Mesenchymal stem cell (in vitro differentiated cells and primary cell): ENCODE results near the gene PIGQ.

Experiments
- DNase-seq: peaks from one replicate; pipeline ENCODE4 v3.0.0-alpha.2; 2013
- H2AFZ ChIP-seq: one replicate; pipeline ENCODE4 v1.6.1; 2013; ENCODE audit warnings: low read depth, mild to moderate bottlenecking, control low read depth, inconsistent platforms, low read length, moderate library complexity
- H2AK5ac ChIP-seq: 2 replicates; pipeline ENCODE4 v1.6.1; 2013; ENCODE audit warnings: low read length, moderate library complexity, mild to moderate bottlenecking, inconsistent platforms; ENCODE audit not compliant: severe bottlenecking
- H2BK120ac ChIP-seq: one replicate; pipeline ENCODE4 v1.6.1; 2013; ENCODE audit warnings: low read depth, mild to moderate bottlenecking, inconsistent platforms, low read length, moderate library complexity
- H2BK12ac ChIP-seq, 2 experiments: one replicate each; pipeline ENCODE4 v1.6.1; 2013; ENCODE audit warnings: inconsistent platforms in 2 of 2, low read length in 2 of 2, mild to moderate bottlenecking in 2 of 2, moderate library complexity in 2 of 2, control low read depth in 1 of 2
- H2BK15ac ChIP-seq: one replicate; pipeline ENCODE4 v1.6.1; 2013; ENCODE audit warnings: mild to moderate bottlenecking, low read depth, inconsistent platforms; ENCODE audit not compliant: poor library complexity, severe bottlenecking
- H2BK5ac ChIP-seq: 2 replicates; pipeline ENCODE4 v1.6.1; 2013; ENCODE audit warnings: low read depth, mild to moderate bottlenecking, low read length, control low read depth, inconsistent platforms; ENCODE audit not compliant: poor library complexity, severe bottlenecking
- H3K14ac ChIP-seq, 2 experiments: one replicate each; pipeline ENCODE4 v1.6.1; 2013; ENCODE audit warnings: inconsistent platforms in 2 of 2, low read length in 2 of 2, control low read depth in 1 of 2, mild to moderate bottlenecking in 1 of 2, moderate library complexity in 1 of 2
- H3K18ac ChIP-seq, 2 experiments: one replicate each; pipeline ENCODE4 v1.6.1; 2013; ENCODE audit warnings: inconsistent platforms in 2 of 2, low read length in 2 of 2, control low read depth in 1 of 2, low read depth in 1 of 2, mild to moderate bottlenecking in 1 of 2
- H3K23ac ChIP-seq, 2 experiments: one replicate each; pipeline ENCODE4 v1.6.1; 2013; ENCODE audit warnings: inconsistent platforms in 2 of 2, low read length in 2 of 2, mild to moderate bottlenecking in 2 of 2, moderate library complexity in 2 of 2, control low read depth in 1 of 2
- H3K27ac ChIP-seq: 2 replicates; pipeline ENCODE4 v1.5.1; 2013; ENCODE audit warnings: mild to moderate bottlenecking, moderate library complexity, low read length, control low read depth, inconsistent platforms; ENCODE audit not compliant: poor library complexity, severe bottlenecking
- H3K27me3 ChIP-seq, 2 experiments: 2 replicates each; pipeline versions ENCODE4 v1.6.1 to v1.7.0; 2013; ENCODE audit warnings: low read length in 2 of 2, mild to moderate bottlenecking in 2 of 2, moderate library complexity in 2 of 2, control low read depth in 1 of 2, inconsistent platforms in 1 of 2; ENCODE audit not compliant: control insufficient read depth in 1 of 2, insufficient read depth in 1 of 2
- H3K36me3 ChIP-seq, 2 experiments: 2 replicates each; pipeline versions ENCODE4 v1.6.1 to v1.7.0; 2013; ENCODE audit warnings: low read length in 2 of 2, control low read depth in 1 of 2, inconsistent platforms in 1 of 2, low read depth in 1 of 2, mild to moderate bottlenecking in 1 of 2; ENCODE audit not compliant: insufficient read depth in 2 of 2, control insufficient read depth in 1 of 2
- H3K4ac ChIP-seq, 2 experiments: one replicate each; pipeline ENCODE4 v1.6.1; 2013; ENCODE audit warnings: inconsistent platforms in 2 of 2, low read length in 2 of 2, mild to moderate bottlenecking in 2 of 2, moderate library complexity in 2 of 2, control low read depth in 1 of 2, low read depth in 1 of 2
- H3K4me1 ChIP-seq: 2 replicates; pipeline ENCODE4 v1.6.1; 2013; ENCODE audit warnings: low read depth, low read length, control low read depth; ENCODE audit not compliant: control insufficient read depth, insufficient read depth
- H3K4me2 ChIP-seq: 2 replicates; pipeline ENCODE4 v1.6.1; 2013; ENCODE audit warnings: low read length, mild to moderate bottlenecking, inconsistent platforms; ENCODE audit not compliant: poor library complexity, severe bottlenecking
- H3K4me3 ChIP-seq, 2 experiments: 2 replicates each; pipeline versions ENCODE4 v1.5.1 to v1.7.0; 2013; ENCODE audit warnings: low read length in 2 of 2, mild to moderate bottlenecking in 2 of 2, control low read depth in 1 of 2, low read depth in 1 of 2; ENCODE audit not compliant: insufficient read depth in 1 of 2
- H3K79me1 ChIP-seq: replicated peaks from 2 replicates; pipeline ENCODE4 v1.6.1; 2013; ENCODE audit warnings: mild to moderate bottlenecking, control low read depth, low read length, inconsistent platforms; ENCODE audit not compliant: poor library complexity, severe bottlenecking
- H3K9ac ChIP-seq: 2 replicates; pipeline ENCODE4 v1.7.0; 2013; ENCODE audit warnings: mild to moderate bottlenecking, low read length, moderate library complexity
- H3K9me3 ChIP-seq: 2 replicates; pipeline ENCODE4 v1.7.0; 2013; ENCODE audit warnings: mild to moderate bottlenecking, low read length; ENCODE audit not compliant: control insufficient read depth
- H4K8ac ChIP-seq: one replicate; pipeline ENCODE4 v1.6.1; 2013; ENCODE audit warnings: inconsistent platforms, mild to moderate bottlenecking, low read length, moderate library complexity
- H4K91ac ChIP-seq: one replicate; pipeline ENCODE4 v1.6.1; 2013; ENCODE audit warnings: mild to moderate bottlenecking, low read length, inconsistent platforms
- WGBS: methylation state at CpG from one replicate; pipeline ENCODE4 v1.1.7; 2013; ENCODE audit warnings: mixed read lengths; 5-methylcytosine and 5-hydroxymethylcytosine counted together

The PIGQ gene

DNA sequence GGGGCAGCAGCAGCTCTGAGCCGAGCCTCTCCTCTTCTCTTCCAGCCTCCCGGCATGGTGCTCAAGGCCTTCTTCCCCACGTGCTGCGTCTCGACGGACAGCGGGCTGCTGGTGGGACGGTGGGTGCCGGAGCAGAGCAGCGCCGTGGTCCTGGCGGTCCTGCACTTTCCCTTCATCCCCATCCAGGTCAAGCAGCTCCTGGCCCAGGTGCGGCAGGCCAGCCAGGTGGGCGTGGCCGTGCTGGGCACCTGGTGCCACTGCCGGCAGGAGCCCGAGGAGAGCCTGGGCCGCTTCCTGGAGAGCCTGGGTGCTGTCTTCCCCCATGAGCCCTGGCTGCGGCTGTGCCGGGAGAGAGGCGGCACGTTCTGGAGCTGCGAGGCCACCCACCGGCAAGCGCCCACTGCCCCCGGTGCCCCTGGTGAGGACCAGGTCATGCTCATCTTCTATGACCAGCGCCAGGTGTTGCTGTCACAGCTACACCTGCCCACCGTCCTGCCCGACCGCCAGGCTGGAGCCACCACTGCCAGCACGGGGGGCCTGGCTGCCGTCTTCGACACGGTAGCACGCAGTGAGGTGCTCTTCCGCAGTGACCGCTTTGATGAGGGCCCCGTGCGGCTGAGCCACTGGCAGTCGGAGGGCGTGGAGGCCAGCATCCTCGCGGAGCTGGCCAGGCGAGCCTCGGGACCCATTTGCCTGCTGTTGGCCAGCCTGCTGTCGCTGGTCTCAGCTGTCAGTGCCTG lies 4.4 kb downstream of the PIGQ start:
- no peak overlapping the region for H2BK120ac ChIP-seq
- no peak overlapping the region for H3K14ac ChIP-seq
- no peak overlapping the region for H2AFZ ChIP-seq
- no peak overlapping the region for H3K9ac ChIP-seq
- H2AK5ac ChIP-seq: no peak overlapping the region
- no peak overlapping the region for H4K91ac ChIP-seq
- no peak overlapping the region for H2BK12ac ChIP-seq
- peaks cover 38% of the 10 kb centered on the region for H3K79me1 ChIP-seq
- no peak overlapping the region for H3K27ac ChIP-seq
- H3K9me3 ChIP-seq: no peaks in the 10 kb centered on the region
- H3K23ac ChIP-seq: no peak overlapping the region
- H4K8ac ChIP-seq: no peak overlapping the region
- H3K4me1 ChIP-seq: peaks cover 39% of the 10 kb centered on the region
- H3K4ac ChIP-seq: no peak overlapping the region
- no peak overlapping the region for H2BK15ac ChIP-seq
- no peak overlapping the region for H2BK5ac ChIP-seq
- no peaks in the 10 kb centered on the region for H3K27me3 ChIP-seq
- H3K18ac ChIP-seq: no peak overlapping the region
- H3K4me3 ChIP-seq: no peak overlapping the region
- no peak for DNase-seq
- H3K36me3 ChIP-seq: peaks cover 21 to 62% of the 10 kb centered on the region in 2 experiments
- no peak overlapping the region for H3K4me2 ChIP-seq
- 98% methylated on average over 46 of the region's 46 CpGs for WGBS

DNA sequence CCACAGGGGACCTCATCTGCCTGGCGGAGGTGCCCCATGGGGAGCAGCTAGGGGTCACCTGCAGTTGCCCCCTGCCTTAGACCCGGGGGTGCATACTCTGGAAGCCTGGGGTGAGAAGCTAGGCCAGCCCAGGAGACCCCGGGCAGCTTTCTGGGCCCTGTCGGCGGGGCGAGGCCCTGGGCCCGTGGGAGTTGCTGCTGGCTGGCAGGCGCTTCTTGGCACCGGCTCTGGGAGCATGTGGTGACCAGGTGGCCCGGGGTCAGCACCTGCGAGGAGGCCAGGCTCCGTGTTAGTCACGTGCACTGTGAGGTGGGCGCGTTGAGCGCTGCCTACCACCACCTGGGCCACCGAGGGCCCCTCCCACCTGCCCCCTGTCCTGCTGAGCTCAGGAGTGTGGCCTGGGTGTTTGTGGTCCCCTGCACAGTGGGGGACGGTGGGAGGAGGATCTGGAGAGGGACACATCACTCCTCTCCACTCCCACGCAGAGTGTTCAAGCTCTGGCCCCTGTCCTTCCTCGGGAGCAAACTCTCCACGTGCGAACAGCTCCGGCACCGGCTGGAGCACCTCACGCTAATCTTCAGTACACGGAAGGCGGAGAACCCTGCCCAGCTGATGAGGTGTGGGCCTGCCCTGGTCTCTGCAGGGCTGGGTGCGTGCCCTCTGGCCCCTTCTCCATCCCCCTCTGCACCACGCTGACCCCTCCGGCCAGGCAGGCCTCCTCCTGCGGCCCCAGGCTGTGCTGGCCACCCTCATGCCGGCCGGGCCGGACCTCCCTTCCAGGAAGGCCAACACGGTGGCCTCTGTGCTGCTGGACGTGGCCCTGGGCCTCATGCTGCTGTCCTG lies 5.8 kb downstream of the PIGQ start:
- Histone ChIP-seq H3K18ac (no peak overlapping the region), H3K9ac (no peak overlapping the region), H3K4me2 (no peak overlapping the region)

DNA sequence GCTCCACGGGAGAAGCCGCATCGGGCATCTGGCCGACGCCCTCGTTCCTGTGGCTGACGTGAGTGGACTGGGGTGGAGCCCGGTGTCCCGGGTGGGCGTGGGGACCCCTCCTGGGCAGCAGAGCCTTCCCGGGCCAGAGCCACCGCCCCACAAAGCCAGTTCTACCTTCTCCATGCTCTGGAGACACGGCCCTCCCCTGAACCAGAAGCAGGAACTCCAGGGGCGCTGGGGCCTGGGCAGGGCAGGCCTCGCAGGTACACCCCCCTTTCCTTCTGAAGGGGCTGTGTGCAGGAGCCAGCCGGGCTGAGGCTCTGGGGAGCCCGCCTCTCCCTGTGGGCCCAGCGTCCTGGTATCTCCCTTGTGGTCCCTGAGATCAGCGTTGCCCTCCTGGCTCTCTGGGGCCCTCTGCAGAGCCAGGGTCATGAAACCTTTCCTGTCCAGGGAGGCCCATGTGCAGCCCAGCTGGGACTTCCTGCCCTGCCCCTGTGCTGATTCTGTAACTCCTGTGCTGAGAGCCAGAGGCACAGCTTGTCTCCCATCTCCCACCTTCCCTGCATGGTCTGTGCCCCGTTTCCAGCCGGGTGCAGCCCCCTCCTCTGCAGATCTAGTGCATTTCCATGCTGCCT lies 6.5 kb downstream of the PIGQ start:
- no peak overlapping the region for H3K4me3 ChIP-seq
- no peak for DNase-seq
- no peak overlapping the region for H3K27ac ChIP-seq
- no peak overlapping the region for H2AFZ ChIP-seq
- H3K4me1 ChIP-seq: peaks cover 28% of the 10 kb centered on the region
- no peaks in the 10 kb centered on the region for H3K9me3 ChIP-seq
- H3K79me1 ChIP-seq: peaks cover 38% of the 10 kb centered on the region
- no peak overlapping the region for H2BK15ac ChIP-seq
- H3K4me2 ChIP-seq: no peak overlapping the region
- H2BK12ac ChIP-seq: no peak overlapping the region
- peak overlapping the region in 1 of 2 experiments; percentile 93 for H3K14ac ChIP-seq
- H3K18ac ChIP-seq: no peak overlapping the region
- H3K9ac ChIP-seq: no peak overlapping the region
- H4K91ac ChIP-seq: peak overlapping the region; percentile 52
- H2BK120ac ChIP-seq: no peak overlapping the region
- H2BK5ac ChIP-seq: no peak overlapping the region
- H3K23ac ChIP-seq: no peak overlapping the region
- peak overlapping the region; percentile 22 for H4K8ac ChIP-seq
- H3K27me3 ChIP-seq: no peaks in the 10 kb centered on the region
- WGBS: 85% methylated on average over 21 of the region's 21 CpGs
- H2AK5ac ChIP-seq: no peak overlapping the region
- H3K4ac ChIP-seq: no peak overlapping the region
- peaks cover 26 to 79% of the 10 kb centered on the region in 2 experiments for H3K36me3 ChIP-seq

More for the DNA sequence above, 5.8 kb downstream of the PIGQ start:
- Histone ChIP-seq H2BK12ac (no peak overlapping the region), H4K91ac (peak overlapping the region; percentile 52), H3K9me3 (no peaks in the 10 kb centered on the region), H3K27me3 (no peaks in the 10 kb centered on the region), H3K14ac (no peak overlapping the region), H2BK5ac (no peak overlapping the region), H3K4me1 (peaks cover 36% of the 10 kb centered on the region), H4K8ac (peak overlapping the region; percentile 22), H3K27ac (no peak overlapping the region), H3K79me1 (peaks cover 38% of the 10 kb centered on the region), H3K4me3 (no peak overlapping the region), H3K36me3 (peaks cover 22 to 72% of the 10 kb centered on the region in 2 experiments), H2AFZ (no peak overlapping the region), H2BK15ac (no peak overlapping the region), H3K4ac (no peak overlapping the region), H3K23ac (peak overlapping the region in 1 of 2 experiments; percentile 17), H2BK120ac (no peak overlapping the region), H2AK5ac (no peak overlapping the region)
- WGBS: 96% methylated on average over 34 of the region's 36 CpGs
- DNase-seq: no peak

DNA sequence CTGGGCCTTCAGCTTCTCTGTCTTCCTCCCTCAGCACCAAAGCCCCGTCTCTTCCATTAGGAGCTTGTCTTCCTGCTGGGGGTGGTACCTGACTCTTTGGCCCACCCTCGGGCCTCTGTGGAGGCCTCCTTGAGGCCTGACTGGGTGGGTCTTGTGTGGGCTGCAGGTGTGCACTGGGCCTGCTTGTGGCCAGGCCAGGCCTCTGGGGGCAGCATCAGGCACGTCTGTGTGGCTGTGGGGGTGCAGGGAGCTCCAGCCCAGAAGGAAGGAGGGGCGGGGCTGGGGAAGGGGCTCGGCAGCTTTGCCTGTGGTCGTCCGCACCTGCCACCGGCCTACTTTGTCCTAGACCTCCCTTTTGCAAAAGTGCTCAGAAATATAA lies 7.0 kb downstream of the PIGQ start:
- Histone ChIP-seq H2AFZ (no peak overlapping the region), H4K8ac (no peak overlapping the region), H2BK12ac (no peak overlapping the region), H2BK15ac (no peak overlapping the region), H3K27me3 (no peaks in the 10 kb centered on the region), H3K18ac (no peak overlapping the region), H4K91ac (no peak overlapping the region), H3K4me1 (peaks cover 28% of the 10 kb centered on the region), H2AK5ac (no peak overlapping the region), H3K27ac (no peak overlapping the region), H3K4ac (no peak overlapping the region), H3K4me2 (no peak overlapping the region), H3K4me3 (no peak overlapping the region), H3K9ac (no peak overlapping the region), H3K9me3 (no peaks in the 10 kb centered on the region), H2BK5ac (no peak overlapping the region), H3K79me1 (peaks cover 38% of the 10 kb centered on the region), H2BK120ac (no peak overlapping the region), H3K14ac (peak overlapping the region in 1 of 2 experiments; percentile 93), H3K36me3 (peaks cover 26 to 80% of the 10 kb centered on the region in 2 experiments), H3K23ac (no peak overlapping the region)
- DNase-seq: no peak
- WGBS: 41% methylated on average over 3 of the region's 8 CpGs
